ENCODE results near the gene ITPR2.

Gene ITPR2

DNA sequence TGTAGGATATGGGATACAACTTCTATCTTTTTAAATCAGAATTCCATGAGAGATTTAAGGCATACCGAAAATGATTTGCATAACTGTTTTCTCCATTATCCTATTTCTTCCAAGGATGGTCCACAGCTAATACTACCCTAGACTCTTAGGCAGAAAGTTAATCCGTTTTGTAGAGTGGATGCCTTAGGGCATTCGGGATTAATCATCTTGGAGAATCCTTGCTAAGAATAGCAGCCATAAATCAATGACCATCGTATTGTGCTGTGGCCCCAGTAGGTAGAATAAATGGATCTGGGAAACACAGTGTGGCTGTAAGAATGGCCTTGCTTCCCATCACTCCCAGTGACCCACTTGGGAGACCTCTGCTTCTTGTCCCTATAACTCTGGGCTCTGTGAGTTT is 538.0 kb downstream of the ITPR2 start:
- peak; percentile 36 for DNase-seq (ENCODE audit: low read depth)

DNA sequence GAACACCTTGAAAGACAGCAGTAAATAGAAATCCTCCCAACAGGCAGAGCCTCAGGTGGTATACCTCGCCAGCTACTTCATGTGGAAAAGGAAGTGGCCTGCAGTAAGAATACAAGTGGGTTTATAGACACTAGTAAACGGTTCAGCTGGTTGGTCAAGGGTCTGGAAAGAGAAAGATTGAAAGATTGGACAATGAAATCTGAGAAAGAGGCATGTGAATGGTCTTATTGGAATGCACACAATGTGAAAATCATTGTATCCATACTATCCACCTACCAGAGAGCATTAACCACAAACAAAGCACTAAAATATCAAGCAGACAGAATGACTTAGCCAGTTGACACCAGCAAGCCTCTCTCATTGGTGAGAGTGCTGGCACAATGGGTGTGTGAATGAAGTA is 539.4 kb downstream of the ITPR2 start:
- DNase-seq (ENCODE audit: low read depth) = peak; percentile 52

DNA sequence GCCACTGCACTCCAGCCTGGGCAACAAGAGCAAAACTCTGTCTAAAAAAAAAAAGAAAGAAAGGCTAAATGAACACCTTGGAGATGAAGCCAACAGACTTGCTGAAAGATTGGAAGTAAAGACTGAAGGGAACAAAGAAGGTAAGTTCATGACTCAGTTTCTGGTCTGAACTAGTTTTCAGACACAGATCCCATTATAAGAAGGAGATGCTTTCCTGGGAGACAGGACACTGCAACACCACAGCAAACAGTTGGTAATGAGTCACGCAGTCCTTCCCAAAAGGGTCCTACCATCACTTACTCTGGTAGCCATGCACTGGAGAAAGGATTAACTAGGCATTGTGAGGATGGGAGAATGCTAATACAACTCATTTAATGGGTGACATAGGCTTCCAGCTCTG is 540.4 kb downstream of the ITPR2 start:
- DNase-seq (ENCODE audit: low read depth) = no peak

- no peak for DNase-seq (ENCODE audit: low read depth)
These were observed 542.4 kb downstream of the ITPR2 start for GRCh38 chr12:26290565-26290964.

GRCh38 chr12:26287671-26288381 is 545.2 kb downstream of the ITPR2 start:
- no peak for DNase-seq (ENCODE audit: low read depth)
